Measurements from ENCODE around the gene ATG14.

DNA sequence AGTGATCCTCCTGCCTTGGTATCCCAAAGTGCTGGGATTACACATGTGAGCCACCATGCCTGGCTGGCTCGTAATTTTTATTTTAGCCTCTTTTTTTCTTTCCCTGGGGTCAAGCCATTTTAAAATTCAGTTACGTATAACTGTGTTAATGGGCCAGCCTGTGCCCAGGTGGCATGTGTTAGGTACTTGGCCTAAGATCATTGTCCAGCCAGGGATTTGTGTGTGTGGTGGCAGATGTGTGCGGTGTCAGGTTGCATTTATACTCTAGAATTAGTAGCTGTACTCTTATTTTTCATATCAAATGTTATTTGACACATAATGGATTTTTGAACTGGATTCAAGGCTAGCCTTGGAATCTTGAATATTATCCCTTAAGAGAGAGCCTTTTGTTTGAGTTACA is 71.1 kb downstream of the ATG14 start:
- no peak for TF ChIP-seq PATZ1 (CRISPR knock-in tag; IDR thresholded peaks at IDR 0.05; ENCODE audit: borderline replicate concordance)
- TF ChIP-seq ZFP3 (CRISPR knock-in tag; IDR thresholded peaks at IDR 0.05): no peak
- no peak for TF ChIP-seq TCF4 (CRISPR knock-in tag; IDR thresholded peaks at IDR 0.05; ENCODE audit: borderline replicate concordance)
- TF ChIP-seq ZFP30 (CRISPR knock-in tag; IDR thresholded peaks at IDR 0.05): no peak
- TF ChIP-seq ESRRG (CRISPR knock-in tag; IDR thresholded peaks at IDR 0.05): no peak
- no peak for TF ChIP-seq OSR1 (CRISPR knock-in tag; IDR thresholded peaks at IDR 0.05)
- TF ChIP-seq ZC3H10 (CRISPR knock-in tag; IDR thresholded peaks at IDR 0.05): no peak
- TF ChIP-seq, protein P1, sequence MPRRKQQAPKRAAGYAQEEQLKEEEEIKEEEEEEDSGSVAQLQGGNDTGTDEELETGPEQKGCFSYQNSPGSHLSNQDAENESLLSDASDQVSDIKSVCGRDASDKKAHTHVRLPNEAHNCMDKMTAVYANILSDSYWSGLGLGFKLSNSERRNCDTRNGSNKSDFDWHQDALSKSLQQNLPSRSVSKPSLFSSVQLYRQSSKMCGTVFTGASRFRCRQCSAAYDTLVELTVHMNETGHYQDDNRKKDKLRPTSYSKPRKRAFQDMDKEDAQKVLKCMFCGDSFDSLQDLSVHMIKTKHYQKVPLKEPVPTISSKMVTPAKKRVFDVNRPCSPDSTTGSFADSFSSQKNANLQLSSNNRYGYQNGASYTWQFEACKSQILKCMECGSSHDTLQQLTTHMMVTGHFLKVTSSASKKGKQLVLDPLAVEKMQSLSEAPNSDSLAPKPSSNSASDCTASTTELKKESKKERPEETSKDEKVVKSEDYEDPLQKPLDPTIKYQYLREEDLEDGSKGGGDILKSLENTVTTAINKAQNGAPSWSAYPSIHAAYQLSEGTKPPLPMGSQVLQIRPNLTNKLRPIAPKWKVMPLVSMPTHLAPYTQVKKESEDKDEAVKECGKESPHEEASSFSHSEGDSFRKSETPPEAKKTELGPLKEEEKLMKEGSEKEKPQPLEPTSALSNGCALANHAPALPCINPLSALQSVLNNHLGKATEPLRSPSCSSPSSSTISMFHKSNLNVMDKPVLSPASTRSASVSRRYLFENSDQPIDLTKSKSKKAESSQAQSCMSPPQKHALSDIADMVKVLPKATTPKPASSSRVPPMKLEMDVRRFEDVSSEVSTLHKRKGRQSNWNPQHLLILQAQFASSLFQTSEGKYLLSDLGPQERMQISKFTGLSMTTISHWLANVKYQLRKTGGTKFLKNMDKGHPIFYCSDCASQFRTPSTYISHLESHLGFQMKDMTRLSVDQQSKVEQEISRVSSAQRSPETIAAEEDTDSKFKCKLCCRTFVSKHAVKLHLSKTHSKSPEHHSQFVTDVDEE (CRISPR knock-in tag; IDR thresholded peaks at IDR 0.05): no peak

Data from SK-N-SH treated with all-trans-retinoic acid at 6 μM for 48 hours (cell line).